Measurements from ENCODE around the gene MYOM1.
"Not testable (repeated sequence)": the region's sequence is repeated elsewhere in the genome, so short reads cannot be mapped to it uniquely, and the experiment has no call there.

- TF ChIP-seq CTCF (IDR thresholded peaks at IDR 0.05; ENCODE audit: extremely low read depth in 1 of 2, insufficient read depth in 1 of 2, low read depth in 1 of 2, low read length in 2 of 2); JUN (IDR thresholded peaks at IDR 0.05; ENCODE audit: borderline replicate concordance, insufficient read depth, insufficient read length, low read depth); POLR2AphosphoS5 (IDR thresholded peaks at IDR 0.05; ENCODE audit: insufficient read depth, low read depth, low read length): not testable (repeated sequence)
Observed at GRCh38 chr18:3073353-3073752, 146.4 kb downstream of the MYOM1 start.
